ENCODE results near the gene CALML4. TPM values are rescaled to one million over a fixed set of nuclear protein-coding genes. Genes with fewer than 3 reads are reported as not detected.

Gene CALML4
- polyA plus RNA-seq, 1 experiment: 0.47 TPM

DNA sequence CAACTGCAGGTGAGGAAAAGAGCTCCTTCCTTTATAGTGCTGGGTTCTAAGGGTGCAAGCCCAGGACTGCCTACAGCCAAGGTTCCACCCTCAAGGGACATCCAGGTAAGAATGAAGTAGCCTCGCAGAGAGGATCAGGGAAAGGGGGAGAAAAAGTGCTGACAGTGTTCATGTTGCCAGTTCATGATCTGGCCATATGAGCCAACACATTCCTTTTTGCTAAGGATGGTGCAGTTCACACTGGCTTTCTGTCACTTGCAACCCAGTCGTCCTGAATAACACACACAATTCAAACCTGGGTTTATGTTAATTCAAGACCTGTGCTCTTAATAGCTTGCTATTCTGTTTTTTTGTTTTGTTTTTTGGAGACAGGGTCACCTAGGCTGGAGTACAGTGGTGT is 15.4 kb upstream of the CALML4 start:
- DNase-seq (ENCODE audit: low read depth): no peak
- TF ChIP-seq, protein P1, sequence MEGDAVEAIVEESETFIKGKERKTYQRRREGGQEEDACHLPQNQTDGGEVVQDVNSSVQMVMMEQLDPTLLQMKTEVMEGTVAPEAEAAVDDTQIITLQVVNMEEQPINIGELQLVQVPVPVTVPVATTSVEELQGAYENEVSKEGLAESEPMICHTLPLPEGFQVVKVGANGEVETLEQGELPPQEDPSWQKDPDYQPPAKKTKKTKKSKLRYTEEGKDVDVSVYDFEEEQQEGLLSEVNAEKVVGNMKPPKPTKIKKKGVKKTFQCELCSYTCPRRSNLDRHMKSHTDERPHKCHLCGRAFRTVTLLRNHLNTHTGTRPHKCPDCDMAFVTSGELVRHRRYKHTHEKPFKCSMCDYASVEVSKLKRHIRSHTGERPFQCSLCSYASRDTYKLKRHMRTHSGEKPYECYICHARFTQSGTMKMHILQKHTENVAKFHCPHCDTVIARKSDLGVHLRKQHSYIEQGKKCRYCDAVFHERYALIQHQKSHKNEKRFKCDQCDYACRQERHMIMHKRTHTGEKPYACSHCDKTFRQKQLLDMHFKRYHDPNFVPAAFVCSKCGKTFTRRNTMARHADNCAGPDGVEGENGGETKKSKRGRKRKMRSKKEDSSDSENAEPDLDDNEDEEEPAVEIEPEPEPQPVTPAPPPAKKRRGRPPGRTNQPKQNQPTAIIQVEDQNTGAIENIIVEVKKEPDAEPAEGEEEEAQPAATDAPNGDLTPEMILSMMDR (IDR thresholded peaks at IDR 0.05; ENCODE audit: insufficient read depth, low read depth, low read length): no peak
- Histone ChIP-seq H3K36me3 (ENCODE audit: control insufficient read depth, insufficient read depth, low read length) (no peaks in the 10 kb centered on the region), H3K4me3 (ENCODE audit: low read depth, low read length) (no peak overlapping the region), H3K27me3 (ENCODE audit: control insufficient read depth, insufficient read depth, low read length) (no peaks in the 10 kb centered on the region)
- ChIA-PET CTCF (interaction anchor here (1.8 to 3.3 kb wide), 2 partner anchors 9 to 11 kb away, joined by 5 to 22 read pairs; no protein-coding TSS in a partner anchor), POLR2A (no interaction called here)

DNA sequence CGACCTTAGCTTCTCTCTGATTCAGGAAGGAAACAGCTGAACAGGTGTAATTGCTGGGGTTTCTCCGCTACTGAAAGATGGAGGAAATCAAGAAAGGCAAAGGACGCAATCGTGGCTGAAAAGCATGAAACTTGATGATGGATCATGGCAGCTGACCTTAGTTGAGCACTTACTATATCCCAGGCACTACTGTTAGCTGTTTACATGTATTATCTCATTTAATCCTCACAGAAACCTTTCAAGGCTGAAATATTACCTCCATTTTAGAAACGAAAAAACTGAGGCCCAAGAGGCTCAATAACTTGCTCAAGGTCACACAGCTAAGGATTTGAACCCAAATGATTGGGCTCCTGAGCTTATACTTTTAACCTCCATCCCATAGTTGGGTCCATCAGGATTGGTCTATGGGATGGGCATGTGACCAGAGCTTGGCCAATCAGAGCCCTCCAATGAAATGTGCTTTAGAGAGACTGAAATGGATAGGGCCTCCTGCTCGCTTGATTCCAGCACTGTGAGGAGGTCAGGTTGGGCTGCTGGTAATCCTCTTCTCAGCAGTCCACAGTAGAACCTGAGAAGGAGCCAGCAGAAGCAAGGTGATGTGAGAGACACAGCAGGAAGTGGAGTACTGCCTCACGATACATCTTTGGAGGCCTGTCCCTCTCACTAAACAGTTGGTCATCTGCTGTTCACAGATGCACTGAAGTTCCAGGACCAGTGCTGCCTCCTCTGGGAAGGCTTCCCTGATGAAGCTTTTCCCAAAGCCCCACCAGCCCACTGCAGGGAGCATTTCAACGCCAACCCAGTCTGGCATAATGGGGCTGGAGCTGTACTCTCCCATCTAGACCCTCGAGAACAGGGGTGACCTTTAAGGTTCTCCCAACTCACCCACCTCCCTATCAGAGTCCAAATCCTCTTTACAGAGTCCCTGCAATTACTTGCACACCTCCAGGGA is 14.0 kb upstream of the CALML4 start:
- no peaks in the 10 kb centered on the region for H3K36me3 ChIP-seq (ENCODE audit: control insufficient read depth, insufficient read depth, low read length)
- H3K4me3 ChIP-seq (ENCODE audit: low read depth, low read length): no peak overlapping the region
- no peaks in the 10 kb centered on the region for H3K27me3 ChIP-seq (ENCODE audit: control insufficient read depth, insufficient read depth, low read length)
- CTCF ChIA-PET: interaction anchor here (0.9 to 3.3 kb wide), 2 partner anchors 8 to 11 kb away, joined by 3 to 22 read pairs; no protein-coding TSS in a partner anchor
- TF ChIP-seq, protein P1 (IDR thresholded peaks at IDR 0.05; ENCODE audit: insufficient read depth, low read depth, low read length): no peak
- no peak for DNase-seq (ENCODE audit: low read depth)
- POLR2A ChIA-PET: no interaction called here

DNA sequence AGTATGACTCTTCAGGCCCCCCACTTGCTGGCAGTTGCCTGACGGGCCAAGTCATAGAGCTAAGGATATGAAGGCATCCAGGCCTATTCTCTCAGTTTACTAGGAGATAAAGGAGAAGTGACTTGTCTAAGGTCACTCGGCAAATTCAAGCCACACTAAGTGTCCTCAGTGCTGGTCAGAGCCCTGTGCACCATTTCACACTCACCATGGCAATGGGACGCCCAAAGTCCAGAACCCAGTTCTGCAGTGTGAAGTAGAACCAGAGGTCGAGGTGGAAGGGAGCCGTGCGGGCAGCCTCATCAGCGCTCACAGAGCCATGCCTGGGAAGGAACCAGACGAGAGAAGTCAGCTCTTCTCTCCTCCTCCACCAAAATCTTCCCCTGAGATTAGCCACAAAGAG is 13.2 kb upstream of the CALML4 start:
- H3K36me3 ChIP-seq (ENCODE audit: control insufficient read depth, insufficient read depth, low read length): no peaks in the 10 kb centered on the region
- TF ChIP-seq, protein P1 (IDR thresholded peaks at IDR 0.05; ENCODE audit: insufficient read depth, low read depth, low read length): no peak
- no peak for DNase-seq (ENCODE audit: low read depth)
- H3K4me3 ChIP-seq (ENCODE audit: low read depth, low read length): no peak overlapping the region
- no peaks in the 10 kb centered on the region for H3K27me3 ChIP-seq (ENCODE audit: control insufficient read depth, insufficient read depth, low read length)
- POLR2A ChIA-PET: no interaction called here
- CTCF ChIA-PET: interaction anchor here (0.9 kb wide), 1 partner anchor 12 kb away, joined by 3 read pairs; no protein-coding TSS in a partner anchor

DNA sequence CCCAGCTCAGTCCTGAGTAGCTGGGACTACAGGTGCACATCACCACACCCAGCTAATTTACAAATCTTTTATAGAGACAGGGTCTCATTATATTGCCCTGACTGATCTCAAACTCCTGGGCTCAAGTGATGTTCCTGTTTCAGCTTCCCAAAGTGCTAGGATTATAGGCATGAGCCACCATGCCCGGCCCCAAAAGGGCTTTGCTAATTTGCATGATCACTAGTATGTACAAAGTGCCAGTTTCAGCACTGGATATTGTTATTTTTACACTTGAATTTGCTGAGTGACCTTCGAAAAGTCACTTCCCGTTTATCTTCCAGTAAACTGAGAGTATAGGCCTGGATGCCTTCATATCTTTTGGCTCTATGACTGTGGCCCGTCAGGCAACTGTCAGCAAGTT is 12.2 kb upstream of the CALML4 start:
- H3K36me3 ChIP-seq (ENCODE audit: control insufficient read depth, insufficient read depth, low read length): no peaks in the 10 kb centered on the region
- ChIA-PET POLR2A (no interaction called here), CTCF (no interaction called here)
- no peak overlapping the region for H3K4me3 ChIP-seq (ENCODE audit: low read depth, low read length)
- no peak for DNase-seq (ENCODE audit: low read depth)
- no peaks in the 10 kb centered on the region for H3K27me3 ChIP-seq (ENCODE audit: control insufficient read depth, insufficient read depth, low read length)
- TF ChIP-seq, protein P1 (IDR thresholded peaks at IDR 0.05; ENCODE audit: insufficient read depth, low read depth, low read length): no peak

DNA sequence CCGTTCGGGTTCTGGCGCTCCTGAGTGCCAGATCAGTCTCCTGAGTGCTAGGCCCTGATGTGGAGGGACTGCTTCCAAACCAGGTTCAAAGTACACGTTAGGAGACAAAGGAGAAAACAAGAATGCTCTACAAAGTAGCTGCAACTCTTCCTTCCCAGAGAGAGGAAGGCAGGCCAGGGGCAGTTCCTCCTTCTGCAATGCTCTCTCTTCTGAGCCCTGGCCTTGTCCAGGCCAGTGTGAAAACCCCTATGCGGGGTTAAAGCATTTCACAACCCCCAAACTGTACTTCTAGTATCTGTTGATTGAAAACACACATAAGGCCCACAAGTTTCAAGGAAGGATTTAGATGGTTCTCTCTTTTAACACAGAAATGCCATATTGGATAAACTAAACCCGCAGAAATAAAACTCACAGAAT is 9.7 kb upstream of the CALML4 start:
- ChIA-PET CTCF (interaction anchor here (0.6 to 1.0 kb wide), 3 partner anchors 42 to 788 kb away, joined by 3 read pairs; no protein-coding TSS in a partner anchor), POLR2A (no interaction called here)
- peaks cover 1% of the 10 kb centered on the region; the same call in 1 of the 2 replicates for H3K36me3 ChIP-seq (ENCODE audit: control insufficient read depth, insufficient read depth, low read length)
- no peak for DNase-seq (ENCODE audit: low read depth)
- no peaks in the 10 kb centered on the region for H3K27me3 ChIP-seq (ENCODE audit: control insufficient read depth, insufficient read depth, low read length)
- TF ChIP-seq, protein P1 (IDR thresholded peaks at IDR 0.05; ENCODE audit: insufficient read depth, low read depth, low read length): no peak
- H3K4me3 ChIP-seq (ENCODE audit: low read depth, low read length): no peak overlapping the region
